OCI-LY1 (cell line): Measurements from ENCODE around the gene IGFBP2.

ENCODE experiments used
- H2AFZ ChIP-seq: fragments of 200-600 bp; sonication (generic), shearing (Covaris generic); 2 replicates; pipeline ENCODE4 v1.6.0; 2014; ENCODE audit warnings: antibody characterized with exemption, mild to moderate bottlenecking, low read length
- H3F3A ChIP-seq: fragments of 200-600 bp; sonication (generic), shearing (Covaris generic); 2 replicates; pipeline ENCODE4 v1.6.0; 2014; ENCODE audit warnings: mild to moderate bottlenecking, antibody characterized with exemption, low read length, moderate library complexity; ENCODE audit not compliant: insufficient read depth
- H3K27ac ChIP-seq: fragments of 200-600 bp; sonication (generic); 2 replicates; pipeline ENCODE4 v1.5.1; 2014; ENCODE audit warnings: low read length, mixed run types, mild to moderate bottlenecking, low read depth; ENCODE audit not compliant: poor library complexity, severe bottlenecking
- H3K27me3 ChIP-seq: fragments of 200-600 bp; sonication (generic); 2 replicates; pipeline ENCODE4 v1.6.0; 2014; ENCODE audit warnings: antibody characterized with exemption, mild to moderate bottlenecking, low read length, moderate library complexity; ENCODE audit not compliant: insufficient read depth
- H3K36me3 ChIP-seq: fragments of 200-600 bp; sonication (generic); 2 replicates; pipeline ENCODE4 v1.6.1; 2014; ENCODE audit warnings: mild to moderate bottlenecking, antibody characterized with exemption, low read length, moderate library complexity, mixed read lengths; ENCODE audit not compliant: insufficient read depth
- H3K4me1 ChIP-seq: fragments of 200-600 bp; sonication (generic); 2 replicates; pipeline ENCODE4 v1.5.1; 2014; ENCODE audit warnings: mild to moderate bottlenecking, low read length, moderate library complexity; ENCODE audit not compliant: insufficient read depth, severe bottlenecking
- H3K4me2 ChIP-seq: fragments of 200-600 bp; sonication (generic), shearing (Covaris generic); 2 replicates; pipeline ENCODE4 v1.6.1; 2014; ENCODE audit warnings: low read length
- H3K4me3 ChIP-seq: fragments of 200-600 bp; sonication (generic); 2 replicates; pipeline ENCODE4 v1.5.1; 2014; ENCODE audit warnings: low read length, low read depth, mild to moderate bottlenecking, mixed read lengths; ENCODE audit not compliant: poor library complexity, severe bottlenecking
- H3K79me2 ChIP-seq: fragments of 200-600 bp; shearing (Covaris generic); 2 replicates; pipeline ENCODE4 v1.6.1; 2016; ENCODE audit warnings: mixed run types, low read length, mixed read lengths; ENCODE audit not compliant: insufficient read depth
- H3K9ac ChIP-seq: fragments of 200-600 bp; sonication (generic), shearing (Covaris generic); 2 replicates; pipeline ENCODE4 v1.6.1; 2014; ENCODE audit warnings: mild to moderate bottlenecking, low read length, mixed read lengths
- H3K9me2 ChIP-seq: fragments of 200-600 bp; sonication (generic), shearing (Covaris generic); 2 replicates; pipeline ENCODE4 v1.6.1; 2014; ENCODE audit warnings: low read depth, mild to moderate bottlenecking, low read length, mixed read lengths
- H3K9me3 ChIP-seq: fragments of 200-600 bp; shearing (Covaris generic); 2 replicates; pipeline ENCODE4 v1.6.1; 2014; ENCODE audit warnings: low read length, mixed read lengths
- H4K20me1 ChIP-seq: fragments of 200-600 bp; sonication (generic), shearing (Covaris generic); 2 replicates; pipeline ENCODE4 v1.6.0; 2016; ENCODE audit warnings: mild to moderate bottlenecking, low read length; ENCODE audit not compliant: insufficient read depth
- CTCF ChIP-seq: fragments of 200-600 bp; sonication (generic), shearing (Covaris generic); IDR thresholded peaks from 2 replicates; pipeline ENCODE4 v1.5.1; 2017; ENCODE audit warnings: mild to moderate bottlenecking, antibody characterized with exemption, low read length, moderate library complexity, mixed read lengths
- EZH2 ChIP-seq: fragments of 200-600 bp; sonication (generic), shearing (Covaris generic); IDR thresholded peaks from 2 replicates; pipeline ENCODE4 v1.8.0; 2017; ENCODE audit warnings: borderline replicate concordance, mixed run types, mild to moderate bottlenecking, antibody characterized with exemption, low read length, moderate library complexity, mixed read lengths

The IGFBP2 gene

GRCh38 chr2:216661051-216661450 lies 27.8 kb downstream of the IGFBP2 start:
- Histone ChIP-seq H3K4me1 (no peaks in the 10 kb centered on the region), H2AFZ (no peak overlapping the region), H3K4me2 (no peak overlapping the region), H3F3A (no peaks in the 10 kb centered on the region), H4K20me1 (no peaks in the 10 kb centered on the region), H3K36me3 (no peaks in the 10 kb centered on the region), H3K9me2 (no peaks in the 10 kb centered on the region), H3K4me3 (no peak overlapping the region), H3K27ac (no peak overlapping the region), H3K27me3 (no peaks in the 10 kb centered on the region), H3K79me2 (no peaks in the 10 kb centered on the region), H3K9me3 (no peaks in the 10 kb centered on the region), H3K9ac (no peak overlapping the region)
- TF ChIP-seq EZH2 (no peak), CTCF (no peak)

GRCh38 chr2:216661639-216662375 lies 28.6 kb downstream of the IGFBP2 start:
- Histone ChIP-seq H3K36me3 (no peaks in the 10 kb centered on the region), H3K4me3 (no peak overlapping the region), H3K79me2 (no peaks in the 10 kb centered on the region), H3F3A (no peaks in the 10 kb centered on the region), H2AFZ (no peak overlapping the region), H3K27me3 (no peaks in the 10 kb centered on the region), H3K27ac (no peak overlapping the region), H3K4me1 (no peaks in the 10 kb centered on the region), H3K9me3 (no peaks in the 10 kb centered on the region), H3K4me2 (no peak overlapping the region), H4K20me1 (no peaks in the 10 kb centered on the region), H3K9ac (no peak overlapping the region), H3K9me2 (no peaks in the 10 kb centered on the region)
- no peak for TF ChIP-seq EZH2
- peak; percentile 40; the same call in 1 of the 2 replicates for TF ChIP-seq CTCF

- H3F3A ChIP-seq = no peaks in the 10 kb centered on the region
- H3K9ac ChIP-seq = no peak overlapping the region
- H3K4me3 ChIP-seq = no peak overlapping the region
- no peaks in the 10 kb centered on the region for H3K4me1 ChIP-seq
- H4K20me1 ChIP-seq = no peaks in the 10 kb centered on the region
- no peak overlapping the region for H2AFZ ChIP-seq
- H3K36me3 ChIP-seq = no peaks in the 10 kb centered on the region
- no peaks in the 10 kb centered on the region for H3K27me3 ChIP-seq
- no peak overlapping the region for H3K4me2 ChIP-seq
- no peak for TF ChIP-seq CTCF
- no peak for TF ChIP-seq EZH2
- H3K79me2 ChIP-seq = no peaks in the 10 kb centered on the region
- H3K9me3 ChIP-seq = no peaks in the 10 kb centered on the region
- H3K9me2 ChIP-seq = no peaks in the 10 kb centered on the region
- H3K27ac ChIP-seq = no peak overlapping the region
These were observed 29.9 kb downstream of the IGFBP2 start for GRCh38 chr2:216663106-216663505.
